ENCODE measurements around the gene LCP2.

DNA sequence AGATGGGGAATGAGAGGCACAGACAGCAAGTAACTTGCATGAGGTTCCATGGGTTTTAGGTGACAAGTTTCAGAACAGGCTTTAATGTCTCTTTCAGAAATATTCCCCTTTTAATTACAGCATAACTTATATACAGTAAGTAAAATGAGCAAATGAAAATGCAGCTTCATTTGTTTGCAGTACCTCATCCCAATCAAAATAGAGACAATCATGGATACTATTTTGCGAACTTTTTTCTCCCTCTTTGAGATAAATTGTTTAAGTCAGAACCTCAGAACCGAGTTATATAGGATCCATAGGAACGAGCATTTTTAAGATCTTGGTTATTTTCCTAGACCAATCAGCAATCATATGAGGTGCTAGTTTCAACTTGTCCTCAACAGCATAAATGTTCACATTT is 3.5 kb downstream of the LCP2 start:
- TF ChIP-seq, protein P1, sequence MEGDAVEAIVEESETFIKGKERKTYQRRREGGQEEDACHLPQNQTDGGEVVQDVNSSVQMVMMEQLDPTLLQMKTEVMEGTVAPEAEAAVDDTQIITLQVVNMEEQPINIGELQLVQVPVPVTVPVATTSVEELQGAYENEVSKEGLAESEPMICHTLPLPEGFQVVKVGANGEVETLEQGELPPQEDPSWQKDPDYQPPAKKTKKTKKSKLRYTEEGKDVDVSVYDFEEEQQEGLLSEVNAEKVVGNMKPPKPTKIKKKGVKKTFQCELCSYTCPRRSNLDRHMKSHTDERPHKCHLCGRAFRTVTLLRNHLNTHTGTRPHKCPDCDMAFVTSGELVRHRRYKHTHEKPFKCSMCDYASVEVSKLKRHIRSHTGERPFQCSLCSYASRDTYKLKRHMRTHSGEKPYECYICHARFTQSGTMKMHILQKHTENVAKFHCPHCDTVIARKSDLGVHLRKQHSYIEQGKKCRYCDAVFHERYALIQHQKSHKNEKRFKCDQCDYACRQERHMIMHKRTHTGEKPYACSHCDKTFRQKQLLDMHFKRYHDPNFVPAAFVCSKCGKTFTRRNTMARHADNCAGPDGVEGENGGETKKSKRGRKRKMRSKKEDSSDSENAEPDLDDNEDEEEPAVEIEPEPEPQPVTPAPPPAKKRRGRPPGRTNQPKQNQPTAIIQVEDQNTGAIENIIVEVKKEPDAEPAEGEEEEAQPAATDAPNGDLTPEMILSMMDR (IDR thresholded peaks at IDR 0.05) = no peak
- TF ChIP-seq POLR2A (IDR thresholded peaks at IDR 0.05) = no peak
- TF ChIP-seq EP300 (IDR thresholded peaks at IDR 0.05) = no peak

Data from tibial nerve (tissue), 4 donors.